Epithelial cell of esophagus (primary cell): ENCODE measurements around the gene TNFRSF13B.

Experiments
- DNase-seq: peaks from one replicate; pipeline ENCODE4 v3.0.0; 2010; ENCODE audit warnings: low read depth
- H3K4me3 ChIP-seq: 2 replicates; pipeline ENCODE4 v1.5.1; 2011; ENCODE audit warnings: mild to moderate bottlenecking, low read length, control low read depth
- TF ChIP-seq, protein P1 (sequence below): IDR thresholded peaks from 2 replicates; pipeline ENCODE4 v1.5.1; 2011; ENCODE audit warnings: low read depth, mild to moderate bottlenecking, low read length, control low read depth, inconsistent platforms; ENCODE audit not compliant: insufficient read depth; ENCODE audit errors: missing control alignments

The TNFRSF13B gene

GRCh38 chr17:16953841-16954240 lies 18.1 kb downstream of the TNFRSF13B start:
- no peak for DNase-seq
- H3K4me3 ChIP-seq, result no peak overlapping the region
- TF ChIP-seq, protein P1, sequence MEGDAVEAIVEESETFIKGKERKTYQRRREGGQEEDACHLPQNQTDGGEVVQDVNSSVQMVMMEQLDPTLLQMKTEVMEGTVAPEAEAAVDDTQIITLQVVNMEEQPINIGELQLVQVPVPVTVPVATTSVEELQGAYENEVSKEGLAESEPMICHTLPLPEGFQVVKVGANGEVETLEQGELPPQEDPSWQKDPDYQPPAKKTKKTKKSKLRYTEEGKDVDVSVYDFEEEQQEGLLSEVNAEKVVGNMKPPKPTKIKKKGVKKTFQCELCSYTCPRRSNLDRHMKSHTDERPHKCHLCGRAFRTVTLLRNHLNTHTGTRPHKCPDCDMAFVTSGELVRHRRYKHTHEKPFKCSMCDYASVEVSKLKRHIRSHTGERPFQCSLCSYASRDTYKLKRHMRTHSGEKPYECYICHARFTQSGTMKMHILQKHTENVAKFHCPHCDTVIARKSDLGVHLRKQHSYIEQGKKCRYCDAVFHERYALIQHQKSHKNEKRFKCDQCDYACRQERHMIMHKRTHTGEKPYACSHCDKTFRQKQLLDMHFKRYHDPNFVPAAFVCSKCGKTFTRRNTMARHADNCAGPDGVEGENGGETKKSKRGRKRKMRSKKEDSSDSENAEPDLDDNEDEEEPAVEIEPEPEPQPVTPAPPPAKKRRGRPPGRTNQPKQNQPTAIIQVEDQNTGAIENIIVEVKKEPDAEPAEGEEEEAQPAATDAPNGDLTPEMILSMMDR, result no peak

DNA sequence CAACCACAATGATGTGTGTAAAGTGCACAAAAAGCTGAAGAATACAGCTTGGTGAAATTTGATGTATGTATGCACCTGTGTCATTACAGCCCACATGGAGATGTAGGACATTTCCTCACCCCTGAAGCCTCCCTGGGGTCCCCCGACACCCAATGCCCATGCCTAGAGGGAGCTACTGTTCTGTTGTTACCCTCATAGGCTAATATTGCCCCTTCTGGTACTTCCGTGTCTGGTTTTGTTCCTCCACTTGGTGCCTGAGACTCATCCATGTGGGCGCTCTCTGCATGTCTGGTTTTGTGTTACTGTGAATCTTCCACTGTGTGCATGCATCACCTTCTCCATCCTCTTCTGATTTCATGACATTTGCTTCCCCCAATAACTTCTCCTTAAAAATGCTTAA lies 18.6 kb downstream of the TNFRSF13B start:
- no peak for DNase-seq
- no peak overlapping the region for H3K4me3 ChIP-seq
- TF ChIP-seq, protein P1, result no peak

DNA sequence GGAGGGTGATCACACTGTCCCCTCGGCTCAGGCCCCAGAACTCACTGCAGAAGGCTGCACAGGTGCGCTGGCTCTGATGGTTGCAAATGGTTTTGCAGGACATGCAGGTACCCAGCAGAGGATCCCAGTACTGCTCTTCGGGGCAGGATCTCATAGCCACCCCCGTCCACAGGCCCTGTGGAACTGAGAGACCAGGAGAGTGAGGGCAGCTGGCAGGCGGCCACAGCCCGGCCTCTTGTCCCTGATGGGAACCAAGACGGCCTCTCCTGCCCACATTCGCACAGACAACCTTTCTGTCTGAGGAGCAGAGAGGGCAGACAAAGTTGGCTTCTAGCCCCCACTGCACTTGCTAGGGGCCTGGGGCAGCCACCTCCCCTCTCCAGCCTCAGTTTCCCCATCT lies 19.5 kb downstream of the TNFRSF13B start:
- no peak for DNase-seq
- H3K4me3 ChIP-seq, result no peak overlapping the region
- TF ChIP-seq, protein P1, result no peak

- H3K4me3 ChIP-seq, result no peak overlapping the region
- no peak for DNase-seq
- TF ChIP-seq, protein P1, result no peak
These were observed 21.4 kb downstream of the TNFRSF13B start for GRCh38 chr17:16950488-16950887.

DNA sequence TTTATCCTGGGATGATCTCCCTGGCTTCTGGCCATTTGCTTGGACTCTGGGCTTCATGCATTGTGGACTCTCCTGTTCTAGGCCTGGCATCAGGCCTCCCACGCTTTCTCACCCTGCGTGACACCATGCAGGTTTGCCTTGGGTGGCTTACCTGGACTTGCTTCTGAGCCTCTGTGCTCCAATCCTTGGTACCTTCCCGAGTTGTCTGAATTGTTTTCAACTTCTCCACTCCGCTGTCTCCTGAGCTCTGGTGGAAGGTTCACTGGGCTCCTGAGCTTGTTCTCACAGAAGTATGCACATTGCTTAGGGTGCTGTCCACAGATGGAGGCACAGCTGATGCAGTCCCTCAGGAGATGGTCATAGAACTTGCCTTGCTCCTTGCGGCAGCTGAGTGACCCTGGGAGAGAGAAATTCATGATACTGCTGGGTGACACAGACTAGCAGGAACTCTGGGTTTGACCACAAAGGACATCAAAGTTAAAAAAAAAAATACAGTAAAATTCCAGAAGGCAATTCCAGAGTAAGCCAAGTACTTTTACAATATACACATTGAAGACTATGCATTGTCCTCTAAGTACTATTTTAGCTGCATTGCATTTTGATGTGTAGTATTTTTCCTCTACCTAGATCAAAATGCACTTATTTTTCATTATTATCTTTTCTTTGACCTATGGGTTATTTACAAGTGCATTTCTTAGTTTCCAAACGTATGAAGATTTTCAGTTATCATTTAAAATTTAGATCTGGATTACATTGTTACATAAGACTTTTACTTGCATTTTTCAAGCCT lies 23.1 kb downstream of the TNFRSF13B start:
- TF ChIP-seq, protein P1, result no peak
- H3K4me3 ChIP-seq, result no peak overlapping the region
- no peak for DNase-seq

DNA sequence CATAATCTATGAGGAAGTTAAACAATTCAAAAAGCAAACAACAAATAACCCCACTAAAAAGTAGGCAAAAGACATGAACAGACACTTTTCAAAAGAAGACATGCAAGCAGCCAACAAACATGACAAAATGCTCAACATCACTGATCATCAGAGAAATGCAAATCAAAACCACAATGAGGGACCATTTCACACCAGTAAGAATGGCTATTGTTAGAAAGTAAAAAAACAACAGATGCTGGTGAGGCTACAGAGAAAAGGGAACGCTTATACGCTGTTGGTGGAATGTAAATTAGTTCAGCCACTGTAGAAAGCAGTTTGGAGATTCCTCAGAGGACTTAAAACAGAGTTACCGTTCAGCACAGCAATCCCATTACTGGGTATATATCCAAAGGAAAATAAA lies 24.4 kb downstream of the TNFRSF13B start:
- TF ChIP-seq, protein P1, result no peak
- no peak overlapping the region for H3K4me3 ChIP-seq
- DNase-seq, result no peak
